Suprapubic skin (tissue), 4 donors: ENCODE data around the gene UBALD1.

ENCODE experiments used
- EP300 ChIP-seq: sonication (generic); formaldehyde crosslinking; IDR thresholded peaks from one replicate; pipeline ENCODE4 v1.6.1; 2017; ENCODE audit warnings: antibody characterized with exemption
- POLR2A ChIP-seq, 2 donors: fragments of 450-650 bp; IDR thresholded peaks; one replicate each; pipeline ENCODE4 v1.6.1; 2017; ENCODE audit warnings: antibody characterized with exemption in 2 of 2, mild to moderate bottlenecking in 2 of 2, moderate library complexity in 2 of 2
- POLR2AphosphoS5 ChIP-seq, 3 donors: sonication (generic); formaldehyde crosslinking; IDR thresholded peaks; one replicate each; pipeline ENCODE4 v1.6.1; 2017; ENCODE audit warnings: antibody characterized with exemption in 3 of 3
- TF ChIP-seq, protein P1 (sequence below), 2 donors: fragments of 200-600 bp in 1 of 2; fragments of 450-650 bp in 1 of 2; sonication (generic) in 1 of 2; IDR thresholded peaks; one replicate each; pipeline ENCODE4 v1.5.1; 2016 to 2019; ENCODE audit warnings: antibody characterized with exemption in 2 of 2, mild to moderate bottlenecking in 1 of 2, moderate library complexity in 1 of 2

DNA sequence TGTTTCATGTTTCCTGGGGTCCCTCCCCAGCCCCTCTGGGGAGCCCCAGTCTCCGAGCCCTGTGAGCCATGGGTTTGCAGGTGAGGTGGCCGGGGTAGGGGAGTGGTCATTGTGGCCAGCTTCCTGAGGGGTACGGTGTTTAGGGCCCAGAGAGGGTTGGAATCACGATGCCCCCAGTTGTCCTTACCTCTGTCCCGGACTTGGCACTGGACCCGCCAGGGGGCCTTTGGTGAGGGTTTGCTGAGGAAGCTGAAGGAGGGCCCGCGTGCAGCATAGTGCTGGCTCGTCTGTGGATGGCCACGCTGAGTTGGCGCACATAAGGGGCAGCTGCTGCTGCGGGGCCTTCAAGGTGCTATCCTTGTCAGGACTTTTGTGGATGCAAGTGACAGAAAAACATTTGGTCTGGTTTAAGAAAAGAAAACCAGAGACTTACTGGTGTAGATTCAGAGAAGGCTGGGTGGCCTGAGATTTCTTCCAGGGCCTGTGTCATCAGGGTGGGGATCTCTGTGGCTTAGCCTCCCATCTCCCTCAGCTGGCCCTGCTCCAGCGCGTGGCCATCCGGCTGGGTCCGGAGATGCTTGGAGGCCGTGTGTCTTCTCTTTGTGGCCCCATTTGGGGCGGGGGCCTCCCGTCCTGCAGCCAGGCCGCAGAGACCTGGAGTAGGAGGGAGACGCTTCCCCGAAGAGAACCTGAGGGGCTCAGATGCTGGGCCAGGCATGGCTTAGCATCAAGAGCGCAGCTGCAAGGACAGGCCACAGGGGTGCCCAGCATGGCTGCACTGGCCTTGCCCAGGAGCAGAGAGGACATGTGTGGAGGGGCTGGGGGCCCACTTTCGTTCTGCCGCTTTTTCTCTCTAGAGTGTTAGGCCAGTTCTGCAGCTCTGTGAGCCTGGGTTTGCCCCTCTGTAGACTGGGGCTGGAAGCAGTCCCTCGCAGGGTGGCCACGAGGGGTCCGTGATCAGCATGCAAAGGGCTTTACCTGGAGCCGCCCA lies 45.0 kb upstream of the UBALD1 start:
- TF ChIP-seq, protein P1, sequence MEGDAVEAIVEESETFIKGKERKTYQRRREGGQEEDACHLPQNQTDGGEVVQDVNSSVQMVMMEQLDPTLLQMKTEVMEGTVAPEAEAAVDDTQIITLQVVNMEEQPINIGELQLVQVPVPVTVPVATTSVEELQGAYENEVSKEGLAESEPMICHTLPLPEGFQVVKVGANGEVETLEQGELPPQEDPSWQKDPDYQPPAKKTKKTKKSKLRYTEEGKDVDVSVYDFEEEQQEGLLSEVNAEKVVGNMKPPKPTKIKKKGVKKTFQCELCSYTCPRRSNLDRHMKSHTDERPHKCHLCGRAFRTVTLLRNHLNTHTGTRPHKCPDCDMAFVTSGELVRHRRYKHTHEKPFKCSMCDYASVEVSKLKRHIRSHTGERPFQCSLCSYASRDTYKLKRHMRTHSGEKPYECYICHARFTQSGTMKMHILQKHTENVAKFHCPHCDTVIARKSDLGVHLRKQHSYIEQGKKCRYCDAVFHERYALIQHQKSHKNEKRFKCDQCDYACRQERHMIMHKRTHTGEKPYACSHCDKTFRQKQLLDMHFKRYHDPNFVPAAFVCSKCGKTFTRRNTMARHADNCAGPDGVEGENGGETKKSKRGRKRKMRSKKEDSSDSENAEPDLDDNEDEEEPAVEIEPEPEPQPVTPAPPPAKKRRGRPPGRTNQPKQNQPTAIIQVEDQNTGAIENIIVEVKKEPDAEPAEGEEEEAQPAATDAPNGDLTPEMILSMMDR (IDR thresholded peaks at IDR 0.05): no peak
- no peak for TF ChIP-seq POLR2A (IDR thresholded peaks at IDR 0.05)
- TF ChIP-seq POLR2AphosphoS5 (IDR thresholded peaks at IDR 0.05): no peak
- TF ChIP-seq EP300: no peak
